ENCODE data around the gene FOXR1.

FOXR1 gene

GRCh38 chr11:119028346-119029068, 56.9 kb downstream of the FOXR1 start:
- no peak for DNase-seq

- no peak for DNase-seq
Measured at GRCh38 chr11:119029069-119029339, 57.4 kb downstream of the FOXR1 start.

- no peak for DNase-seq
Measured at GRCh38 chr11:119029340-119030028, 57.9 kb downstream of the FOXR1 start.

GRCh38 chr11:119030029-119030328, 58.4 kb downstream of the FOXR1 start:
- no peak for DNase-seq

GRCh38 chr11:119030329-119031047, 58.9 kb downstream of the FOXR1 start, which contains the start of gene SLC37A4:
TSS of gene SLC37A4 (minus strand) at chr11:119030877.
- peak; percentile 85 for DNase-seq
